Psoas muscle (tissue), 8 donors: ENCODE data around the gene DEPP1. TPM values are rescaled to one million over a fixed set of nuclear protein-coding genes. Genes with fewer than 3 reads are reported as not detected.

Source experiments
- ATAC-seq, 4 donors: fragments of 200-7000 bp; cut with Tn5 transposase; one replicate each; pipeline ENCODE4 v1.9.1; 2020; ENCODE audit warnings: moderate library complexity in 3 of 4, mild to moderate bottlenecking in 2 of 4
- DNase-seq, 2 donors: peaks; one replicate each; pipeline ENCODE4 v3.0.0-alpha.2; 2020
- H3K27ac ChIP-seq: fragments of 200-600 bp; one replicate; pipeline ENCODE4 v1.8.0; 2022
- H3K27me3 ChIP-seq, 3 donors: fragments of 200-600 bp in 1 of 3; one replicate each; pipeline versions ENCODE4 v1.6.1 to v1.8.0; 2013 to 2022; ENCODE audit warnings: low read length in 2 of 3, mild to moderate bottlenecking in 2 of 3, moderate library complexity in 1 of 3; ENCODE audit not compliant: insufficient read depth in 3 of 3
- H3K36me3 ChIP-seq, 2 donors: fragments of 200-600 bp in 1 of 2; one replicate each; pipeline versions ENCODE4 v1.6.1 to v1.8.0; 2013 to 2022; ENCODE audit warnings: low read depth in 1 of 2, mild to moderate bottlenecking in 1 of 2, moderate library complexity in 1 of 2; ENCODE audit not compliant: insufficient read depth in 1 of 2
- H3K4me1 ChIP-seq: fragments of 200-600 bp; one replicate; pipeline ENCODE4 v1.8.0; 2022
- H3K4me3 ChIP-seq: fragments of 200-600 bp; one replicate; pipeline ENCODE4 v1.8.0; 2022; ENCODE audit warnings: mild to moderate bottlenecking
- H3K9me3 ChIP-seq: fragments of 200-600 bp; one replicate; pipeline ENCODE4 v1.8.0; 2022
- CTCF ChIP-seq: fragments of 200-600 bp; IDR thresholded peaks from one replicate; pipeline ENCODE4 v1.8.0; 2022; ENCODE audit warnings: antibody characterized with exemption
- WGBS, 3 donors: extraction: QIAGEN DNeasy Blood & Tissue Kit; methylation state at CpG; one replicate each; pipeline versions ENCODE4 v1.1.6 to v1.1.7; 2013; 5-methylcytosine and 5-hydroxymethylcytosine counted together
- intact Hi-C, 2 donors: fragments of 100-400 bp; cut with DNase I; formaldehyde crosslinking; loops; one replicate each; pipeline versions ENCODE4 v1.11.0 to v1.14.2; 2022
- polyA plus RNA-seq, 3 donors: library from polyadenylated mRNA; stranded (reverse); fragments of 200-250 nt; gene quantifications; one replicate each; pipeline ENCODE4 v1.2.3, GENCODE V29; 2013
- total RNA-seq, 4 donors: library from RNA; stranded (reverse); fragmentation: NEBNext Ultra II Directional in 2 of 4; extraction: Animal tissue kit (Norgen Biotek cat#: 25700) in 2 of 4; gene quantifications; one replicate each; pipeline versions ENCODE4 v1.2.1 to v1.2.4, GENCODE V29; 2021 to 2023
- donor health status: healthy with polysubstance abuse.
- donor health status: DM: no; HTN: no; CAD: no; lungs with moderate emphysema.
- donor health status: Bipolar disorder and iron deficiency.
- donor health status: healthy.
- donor health status: DM: yes; HTN: yes; CAD: no.
- donor health status: DM: no; HTN: no; CAD: no.
- donor health status: DM: no; HTN: no; CAD: no.
- donor health status: DM: yes; HTN: yes; CAD: no.

The DEPP1 gene
- total and polyA plus RNA-seq, 7 donors = 28.2 to 102 (median 37.4) TPM

GRCh38 chr10:44954042-44954441 lies 24.6 kb downstream of the DEPP1 start:
- Histone ChIP-seq H3K9me3 (no peaks in the 10 kb centered on the region), H3K36me3 (peaks cover 0 to 24% of the 10 kb centered on the region in 2 donors), H3K4me3 (no peak overlapping the region), H3K4me1 (peaks cover 9% of the 10 kb centered on the region), H3K27ac (no peak overlapping the region), H3K27me3 (no peaks in the 10 kb centered on the region)
- ATAC-seq (no peak), DNase-seq (no peak)
- TF ChIP-seq CTCF = no peak
- intact Hi-C loops = no loop called here

- ATAC-seq (no peak), DNase-seq (no peak)
- H3K27me3 ChIP-seq = no peaks in the 10 kb centered on the region
- no peak overlapping the region for H3K27ac ChIP-seq
- intact Hi-C loops = no loop called here
- TF ChIP-seq CTCF = no peak
- H3K9me3 ChIP-seq = no peaks in the 10 kb centered on the region
- H3K36me3 ChIP-seq = peaks cover 0 to 24% of the 10 kb centered on the region in 2 donors
- no peak overlapping the region for H3K4me3 ChIP-seq
- WGBS, 3 donors = 56 to 64% (median 62%) methylated on average over 2 of the region's 2 CpGs
- H3K4me1 ChIP-seq = peaks cover 12% of the 10 kb centered on the region
These were observed 25.8 kb downstream of the DEPP1 start for GRCh38 chr10:44952779-44953231.

GRCh38 chr10:44951576-44952226 lies 26.9 kb downstream of the DEPP1 start:
- H3K4me3 ChIP-seq = no peak overlapping the region
- no peak for DNase-seq
- TF ChIP-seq CTCF = no peak
- no peaks in the 10 kb centered on the region for H3K27me3 ChIP-seq
- WGBS, 3 donors = 90 to 95% (median 91%) methylated on average over 7 of the region's 7 CpGs
- ATAC-seq = no peak
- peaks cover 16% of the 10 kb centered on the region for H3K4me1 ChIP-seq
- H3K27ac ChIP-seq = no peak overlapping the region
- intact Hi-C loops = no loop called here
- H3K9me3 ChIP-seq = no peaks in the 10 kb centered on the region
- H3K36me3 ChIP-seq = peaks cover 0 to 22% of the 10 kb centered on the region in 2 donors

GRCh38 chr10:44950326-44951225 lies 28.0 kb downstream of the DEPP1 start:
- peaks cover 0 to 11% of the 10 kb centered on the region in 2 donors for H3K36me3 ChIP-seq
- no peak overlapping the region for H3K27ac ChIP-seq
- no peak for DNase-seq
- H3K9me3 ChIP-seq = no peaks in the 10 kb centered on the region
- no peak for ATAC-seq
- intact Hi-C loops = no loop called here
- WGBS, 3 donors = 74 to 82% (median 77%) methylated on average over 9 to 10 of the region's 10 CpGs
- no peaks in the 10 kb centered on the region for H3K27me3 ChIP-seq
- no peak overlapping the region for H3K4me3 ChIP-seq
- H3K4me1 ChIP-seq = peaks cover 14% of the 10 kb centered on the region
- no peak for TF ChIP-seq CTCF
